HG02943 (cell line): ENCODE measurements around the gene SH3BGRL2.

ENCODE experiments used
- ATAC-seq: cut with Tn5 transposase; IDR thresholded peaks from one replicate; pipeline ENCODE4 v1.9.1; 2021; ENCODE audit warnings: mild to moderate bottlenecking, low read depth, moderate library complexity; ENCODE audit not compliant: unreplicated experiment

SH3BGRL2 gene

DNA sequence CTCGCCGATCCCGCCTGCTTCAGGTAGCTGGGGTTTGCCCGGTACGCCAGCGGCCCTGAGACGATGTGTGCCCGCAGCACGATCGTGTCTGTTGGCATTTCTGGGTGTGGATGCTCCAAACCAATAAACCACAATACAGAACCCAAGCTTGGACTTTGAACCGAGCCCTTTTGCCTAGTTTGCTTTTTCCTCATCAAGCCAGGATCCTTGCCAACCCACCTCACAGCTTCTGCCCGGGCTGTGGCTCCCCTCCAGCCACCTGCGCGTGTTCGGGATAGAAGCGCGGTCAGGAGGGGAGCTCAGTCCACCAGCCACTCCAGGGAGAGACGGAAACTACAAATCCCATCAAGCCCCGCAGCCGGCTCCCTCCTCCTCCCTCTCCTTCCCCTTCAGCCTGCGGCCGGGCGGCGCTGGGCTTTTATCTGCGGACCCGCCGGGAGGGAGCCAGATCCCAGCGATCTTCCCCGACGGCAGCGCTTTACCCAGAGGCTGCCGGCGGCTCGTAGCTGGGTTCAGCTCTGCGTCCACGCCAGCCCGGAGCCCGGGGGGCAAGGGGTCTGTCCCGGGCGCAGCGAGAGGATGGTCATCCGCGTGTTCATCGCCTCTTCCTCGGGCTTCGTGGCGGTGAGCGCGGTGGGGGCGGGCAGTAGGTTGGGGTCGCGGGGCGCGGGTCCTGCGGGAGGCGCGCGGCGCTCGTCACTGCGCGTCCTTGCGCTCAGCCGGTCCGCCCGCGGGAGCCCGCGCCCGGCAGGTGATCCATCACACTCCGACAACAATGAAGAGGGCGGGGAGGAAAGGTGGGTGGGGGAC lies at the start of gene SH3BGRL2:
Gene SH3BGRL2, plus strand, starts transcription at position 447 of the 810 bp plus-strand sequence. Its CDS starts 133 bp downstream, at position 580.
- no peak for ATAC-seq

DNA sequence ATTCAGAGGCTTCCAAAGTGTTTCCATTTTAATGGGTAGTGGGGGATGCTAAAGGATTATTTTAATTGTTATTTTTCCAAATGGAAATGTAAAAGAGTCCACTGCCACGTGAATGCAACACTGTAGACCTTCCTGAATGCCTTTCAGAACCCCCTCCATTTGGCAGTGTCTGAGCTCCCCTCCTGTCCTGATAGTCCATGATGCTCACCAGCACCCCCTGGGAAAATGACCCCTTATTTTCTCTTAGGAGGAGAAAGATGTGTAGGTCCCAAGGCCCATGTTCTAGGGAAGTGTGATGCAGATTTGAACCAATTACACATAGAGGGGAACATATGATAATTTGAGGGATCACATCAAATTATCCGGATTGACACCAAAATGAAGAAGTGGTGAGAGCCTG lies 46.8 kb upstream of the SH3BGRL2 start:
- no peak for ATAC-seq

DNA sequence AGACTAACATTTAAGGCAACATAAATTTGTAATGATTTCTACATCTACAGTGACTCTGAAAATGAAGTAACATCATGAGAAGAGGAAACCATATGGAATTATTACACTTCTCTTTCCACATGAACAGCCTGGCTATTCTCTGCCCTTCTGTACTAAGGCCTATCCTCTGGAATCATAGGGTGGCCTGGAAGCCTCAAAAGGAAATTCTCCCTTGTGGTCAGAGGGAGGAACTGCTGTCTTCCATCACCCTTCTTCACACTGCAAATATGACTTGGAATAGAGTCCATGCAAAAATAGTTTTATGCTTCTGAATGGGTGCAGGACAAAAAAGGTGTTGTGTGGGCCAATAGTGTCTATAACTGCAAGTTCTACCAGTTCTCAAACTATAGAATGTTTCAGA lies 44.6 kb upstream of the SH3BGRL2 start:
- no peak for ATAC-seq

DNA sequence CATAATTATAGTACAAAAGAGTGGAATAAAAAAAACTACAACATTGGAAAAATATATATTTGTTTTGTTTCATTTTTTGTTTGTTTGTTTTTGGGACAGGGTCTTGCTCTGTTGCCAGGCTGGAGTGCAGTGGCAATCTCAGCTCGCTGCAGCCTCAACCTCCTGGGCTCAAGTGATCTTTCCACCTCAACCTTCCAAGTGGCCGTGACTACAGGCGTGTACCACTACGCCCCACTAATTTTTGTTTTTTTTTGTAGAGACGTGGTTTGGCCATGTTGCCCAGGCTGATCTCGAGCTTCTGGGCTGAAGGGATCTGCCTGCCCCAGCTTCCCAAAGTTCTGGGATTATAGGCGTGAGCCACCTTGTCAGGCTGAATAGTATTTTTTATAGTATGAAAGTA lies 41.4 kb upstream of the SH3BGRL2 start:
- ATAC-seq, result no peak

DNA sequence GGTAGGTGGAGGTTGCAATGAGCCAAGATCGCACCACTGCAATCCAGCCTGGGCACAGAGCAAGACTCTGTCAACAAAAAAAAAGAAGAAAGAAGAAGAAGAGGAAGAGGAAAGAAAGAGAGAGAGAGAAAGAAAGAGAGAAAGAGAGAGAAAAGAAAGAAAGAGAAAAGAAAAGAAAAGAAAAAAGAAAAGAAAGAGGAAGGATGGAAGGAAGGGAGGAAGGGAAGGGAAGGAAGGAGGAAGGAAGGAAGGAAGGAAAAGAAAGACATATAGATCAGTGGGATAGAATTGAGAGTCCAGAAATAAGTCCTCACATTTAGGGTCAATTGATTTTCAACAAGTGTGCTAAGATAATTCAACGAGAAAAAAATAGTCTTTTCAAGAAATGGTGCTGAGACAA lies 34.0 kb upstream of the SH3BGRL2 start:
- no peak for ATAC-seq

DNA sequence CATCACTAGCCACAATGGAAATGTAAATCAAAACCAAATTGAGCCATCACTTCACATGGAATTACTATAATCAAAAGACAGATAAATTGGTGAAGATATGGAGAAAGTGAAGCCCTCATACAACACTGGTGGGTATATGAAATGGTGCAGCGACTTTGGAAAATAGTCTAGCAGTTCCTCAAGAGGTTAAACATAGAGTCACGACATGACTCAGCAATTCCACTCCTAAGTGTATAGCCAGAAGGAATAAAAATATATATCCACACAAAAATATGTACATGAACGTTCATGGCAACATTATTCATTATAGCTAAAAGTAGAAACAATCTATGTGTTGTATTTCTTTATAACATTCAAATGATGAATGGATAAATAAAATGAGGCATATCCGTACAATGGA lies 33.1 kb upstream of the SH3BGRL2 start:
- ATAC-seq, result no peak

DNA sequence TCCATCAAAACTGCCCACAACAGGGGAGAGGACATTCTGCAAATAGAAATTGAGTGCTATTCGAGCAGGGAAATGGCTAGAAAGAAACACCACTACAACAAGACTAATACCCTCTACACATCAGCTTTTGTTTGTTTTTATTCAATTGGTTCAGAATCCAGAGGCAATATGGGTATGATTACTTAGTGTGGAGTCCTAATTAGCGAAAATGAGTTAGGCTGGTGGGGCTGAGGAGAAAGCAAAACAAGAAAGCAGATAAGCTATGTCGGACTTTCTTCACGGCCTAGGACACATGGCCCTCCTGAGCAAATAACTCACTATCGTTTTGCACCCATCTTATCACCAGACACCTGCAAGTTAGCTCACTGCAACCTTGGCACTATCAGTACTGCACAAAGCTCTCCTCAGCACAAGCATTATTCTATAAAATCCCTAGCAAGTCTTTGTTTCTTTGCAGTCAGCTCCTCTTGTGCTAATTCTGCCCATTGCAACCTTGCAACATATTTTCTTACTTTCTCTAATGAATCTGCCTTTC lies 31.3 kb upstream of the SH3BGRL2 start:
- ATAC-seq, result no peak

DNA sequence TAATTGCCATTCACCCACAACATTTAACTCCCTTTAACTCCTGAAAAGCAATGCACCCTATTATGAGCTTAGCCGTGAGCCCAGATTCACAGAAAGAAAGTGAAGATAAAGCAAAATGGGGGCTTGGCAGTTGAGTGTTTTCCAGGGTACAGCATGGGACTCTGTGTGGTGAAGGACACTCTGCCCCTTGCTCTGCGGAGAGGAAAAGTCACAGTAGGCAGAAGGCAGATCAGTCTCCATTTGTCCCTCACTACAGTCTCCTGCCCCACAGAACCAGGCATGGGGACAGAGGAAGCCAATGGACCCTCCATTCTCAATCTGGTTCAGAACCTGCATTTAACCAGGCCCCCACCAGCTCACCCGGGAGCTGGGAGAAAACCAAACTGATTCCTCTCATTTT lies 30.8 kb upstream of the SH3BGRL2 start:
- no peak for ATAC-seq

DNA sequence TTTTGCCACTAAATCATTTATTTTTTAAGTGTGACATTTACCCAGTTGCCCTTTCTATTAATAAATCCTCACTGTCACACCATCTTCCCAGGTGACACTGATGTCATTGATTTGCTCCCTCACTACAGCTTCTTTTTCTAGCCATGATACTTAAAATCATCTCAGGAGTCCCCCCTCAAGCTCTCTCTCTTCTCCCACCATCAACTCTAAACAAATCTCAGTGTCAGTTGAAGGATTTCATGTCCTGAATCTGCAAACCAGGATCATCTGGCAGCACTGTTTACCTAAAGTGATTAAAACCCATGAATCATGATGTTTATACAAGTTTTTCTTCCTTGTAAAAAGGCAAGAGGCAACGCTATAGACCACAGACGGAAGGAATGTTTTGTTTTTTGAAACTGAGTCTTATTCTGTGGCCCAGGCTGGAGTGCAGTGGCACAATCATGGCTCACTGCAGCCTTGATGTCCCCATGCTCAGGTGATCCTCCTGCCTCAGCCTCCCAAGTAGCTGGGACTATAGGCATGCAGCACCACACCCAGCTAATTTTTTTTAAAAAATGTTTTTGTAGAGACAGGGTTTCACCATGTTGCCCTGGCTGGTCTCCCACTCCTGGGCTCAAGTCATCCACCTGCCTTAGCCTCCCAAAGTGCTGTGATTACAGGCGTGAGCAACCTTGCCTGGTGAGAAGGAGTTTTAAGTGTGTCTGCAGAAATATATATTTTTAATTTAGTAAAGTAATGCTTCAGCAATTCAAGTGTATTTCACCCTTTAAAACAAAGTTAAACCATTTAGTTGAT lies 30.1 kb upstream of the SH3BGRL2 start:
- ATAC-seq, result no peak

DNA sequence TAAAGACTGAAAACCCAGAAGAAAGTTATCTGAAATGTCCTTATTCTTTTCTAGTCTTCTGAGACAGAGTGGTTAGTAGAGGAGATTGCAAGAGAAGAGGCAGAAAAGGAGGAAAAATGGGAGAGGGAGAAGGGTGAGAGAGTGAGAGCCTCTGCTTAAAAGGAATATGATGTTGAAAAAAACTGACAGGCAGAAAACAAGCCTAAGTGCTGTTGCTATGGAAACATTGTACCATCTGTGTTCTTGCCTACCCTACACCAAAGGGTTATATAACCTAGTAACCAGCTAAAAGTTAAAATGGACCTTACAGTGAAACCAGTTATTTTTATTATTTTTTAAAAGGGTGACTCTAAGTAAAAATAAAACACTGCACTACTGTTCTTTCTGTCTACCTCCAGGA lies 28.3 kb upstream of the SH3BGRL2 start:
- no peak for ATAC-seq

DNA sequence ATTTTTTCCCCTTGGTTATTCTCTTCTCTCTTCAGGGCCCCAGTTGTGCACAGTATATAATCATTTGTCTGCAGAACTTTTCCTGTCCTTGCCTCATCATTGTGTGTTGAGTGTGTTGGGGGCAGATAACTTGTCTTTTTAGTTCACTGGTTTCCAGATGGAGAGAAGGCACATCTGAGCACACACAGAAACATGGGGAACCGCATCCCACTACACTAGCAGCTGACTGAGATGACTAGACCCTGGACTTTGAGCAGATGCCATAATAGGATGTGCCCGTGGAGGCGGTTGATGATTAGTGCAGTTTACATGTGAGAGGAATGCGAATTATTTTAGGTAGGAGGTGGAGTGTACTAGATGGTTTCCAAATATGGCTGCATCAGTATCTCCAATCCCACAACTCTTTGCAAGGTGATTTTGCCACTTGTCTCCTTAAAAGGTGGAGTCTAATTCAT lies 26.5 kb upstream of the SH3BGRL2 start:
- no peak for ATAC-seq

DNA sequence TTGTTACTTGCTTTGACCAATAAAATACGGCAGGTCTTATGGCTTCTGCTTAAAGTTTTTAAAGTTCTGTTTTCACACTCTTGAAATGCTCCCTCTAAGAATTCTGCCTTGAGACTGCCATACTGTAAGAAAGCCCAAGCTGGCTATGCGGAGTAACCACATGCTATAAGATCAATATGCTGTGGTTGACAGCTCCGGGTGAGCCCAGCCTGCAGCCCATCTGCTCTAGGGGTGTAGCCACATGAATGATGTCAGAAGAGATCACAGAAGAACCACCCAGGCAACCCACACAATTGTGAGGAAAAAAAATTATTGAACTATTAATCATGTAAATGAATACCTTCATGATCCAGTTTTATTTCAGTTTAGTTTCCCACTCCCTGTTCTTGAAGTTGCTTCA lies 26.1 kb upstream of the SH3BGRL2 start:
- ATAC-seq, result no peak

DNA sequence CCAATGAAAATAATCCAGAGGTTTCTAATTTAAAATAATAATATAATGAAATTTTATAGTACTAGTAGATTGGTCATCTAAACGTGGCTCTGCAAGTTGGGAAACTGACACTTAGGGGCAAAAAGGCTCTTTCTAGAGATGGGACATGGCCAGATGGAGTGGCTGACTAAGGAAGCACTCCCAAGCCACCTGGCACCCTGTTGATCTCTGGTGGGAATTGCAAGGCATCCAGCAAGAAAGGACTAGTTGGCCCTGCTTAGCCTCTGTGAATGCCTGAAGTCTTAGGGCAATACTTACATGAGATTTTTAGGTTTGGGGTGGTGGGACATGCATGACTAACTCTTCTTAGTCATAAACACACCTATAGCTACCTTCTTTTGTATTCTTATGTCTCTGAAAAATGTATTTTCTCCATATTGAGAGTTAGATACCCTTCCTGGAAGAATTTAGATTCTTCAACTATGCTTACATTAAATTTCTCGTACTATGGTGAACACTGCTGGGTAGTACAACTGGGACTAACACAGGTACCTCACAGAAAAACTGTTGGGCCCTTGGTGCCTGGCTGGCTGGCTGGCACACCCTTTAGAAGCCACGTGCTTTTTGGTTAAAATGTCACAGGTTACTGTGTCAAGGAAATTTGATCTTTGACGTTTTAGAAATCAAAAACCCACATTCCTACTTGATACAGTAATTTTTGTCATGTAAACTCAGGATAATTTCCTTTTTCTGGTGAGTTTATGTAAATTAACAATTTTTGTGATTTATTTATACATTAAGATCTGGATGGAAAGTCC lies 25.0 kb upstream of the SH3BGRL2 start:
- ATAC-seq, result no peak

DNA sequence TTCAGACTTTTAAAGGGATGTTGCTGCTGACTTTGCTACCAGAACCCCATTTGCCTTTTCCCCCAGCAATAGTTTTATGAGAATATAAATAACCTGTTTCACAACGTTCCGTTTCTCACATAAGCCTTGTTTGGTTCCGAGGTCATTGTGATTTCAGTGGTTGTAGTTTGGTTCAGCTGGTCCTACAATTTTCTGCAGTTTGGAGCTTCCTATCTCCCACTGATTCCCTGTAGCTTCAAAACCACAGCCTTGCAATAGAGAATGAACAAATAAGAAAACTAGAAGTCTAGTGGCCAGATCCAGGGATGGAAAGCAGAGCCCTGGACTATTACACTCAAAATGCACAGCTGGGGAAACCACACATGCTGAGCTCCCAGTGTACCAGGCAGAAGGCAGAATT lies 24.1 kb upstream of the SH3BGRL2 start:
- no peak for ATAC-seq

DNA sequence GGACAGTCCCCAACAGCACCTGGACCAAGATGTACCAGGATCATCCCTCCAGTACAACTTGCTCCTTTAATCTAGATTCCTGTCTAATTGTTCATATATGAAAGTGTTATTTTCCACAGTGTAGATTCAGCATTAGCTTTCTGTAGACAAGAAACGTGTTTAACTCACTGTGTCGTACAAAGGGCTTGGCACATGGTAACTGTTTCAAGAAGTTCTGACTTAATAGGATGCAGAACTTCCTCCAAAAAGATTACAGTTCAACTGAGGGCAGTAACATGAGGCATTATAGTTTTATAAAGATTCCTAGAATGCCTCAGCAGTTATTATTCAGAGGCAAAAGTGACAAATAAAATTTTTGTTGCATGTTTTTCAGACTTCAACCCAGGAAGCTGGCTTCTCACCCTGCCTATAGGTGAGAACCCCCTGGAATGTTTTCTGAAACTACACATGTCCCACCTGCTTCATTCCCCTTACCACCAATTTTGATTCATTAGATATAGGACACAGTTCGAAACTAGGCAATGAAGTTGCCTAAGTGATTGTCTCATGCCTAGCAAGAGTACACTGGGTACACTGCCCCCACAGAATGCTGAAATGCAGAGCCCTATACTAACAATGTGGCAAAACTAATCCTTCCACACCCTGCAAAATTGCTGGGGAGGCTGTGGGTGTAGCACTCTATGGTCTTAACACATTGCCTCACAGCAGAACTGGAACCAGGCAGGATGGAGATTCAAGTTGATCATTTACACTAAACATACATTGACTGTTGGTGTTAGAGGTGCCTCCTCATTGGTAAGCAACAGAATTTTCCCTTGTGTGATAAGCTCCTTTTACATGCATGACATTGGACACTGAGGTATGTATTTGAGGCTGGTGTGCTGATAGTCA lies 22.6 kb upstream of the SH3BGRL2 start:
- no peak for ATAC-seq

DNA sequence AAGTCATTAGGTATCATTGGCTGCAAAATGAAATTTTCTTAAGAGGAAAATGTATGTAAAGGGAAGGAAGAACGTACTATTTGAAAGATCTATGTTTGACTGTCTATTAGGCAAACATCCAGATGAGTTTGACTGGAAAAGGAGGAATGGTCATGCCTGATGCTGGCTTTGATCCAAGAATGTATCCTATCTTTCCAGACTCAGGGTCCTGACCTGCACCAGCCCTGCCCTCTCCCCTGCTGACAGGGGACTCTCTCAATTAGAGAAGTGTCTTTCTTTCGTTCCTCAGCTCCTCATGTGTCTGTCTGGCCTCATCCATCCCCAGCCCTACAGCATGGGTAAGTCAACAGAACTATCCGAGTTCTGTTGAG lies 21.9 kb upstream of the SH3BGRL2 start:
- no peak for ATAC-seq

DNA sequence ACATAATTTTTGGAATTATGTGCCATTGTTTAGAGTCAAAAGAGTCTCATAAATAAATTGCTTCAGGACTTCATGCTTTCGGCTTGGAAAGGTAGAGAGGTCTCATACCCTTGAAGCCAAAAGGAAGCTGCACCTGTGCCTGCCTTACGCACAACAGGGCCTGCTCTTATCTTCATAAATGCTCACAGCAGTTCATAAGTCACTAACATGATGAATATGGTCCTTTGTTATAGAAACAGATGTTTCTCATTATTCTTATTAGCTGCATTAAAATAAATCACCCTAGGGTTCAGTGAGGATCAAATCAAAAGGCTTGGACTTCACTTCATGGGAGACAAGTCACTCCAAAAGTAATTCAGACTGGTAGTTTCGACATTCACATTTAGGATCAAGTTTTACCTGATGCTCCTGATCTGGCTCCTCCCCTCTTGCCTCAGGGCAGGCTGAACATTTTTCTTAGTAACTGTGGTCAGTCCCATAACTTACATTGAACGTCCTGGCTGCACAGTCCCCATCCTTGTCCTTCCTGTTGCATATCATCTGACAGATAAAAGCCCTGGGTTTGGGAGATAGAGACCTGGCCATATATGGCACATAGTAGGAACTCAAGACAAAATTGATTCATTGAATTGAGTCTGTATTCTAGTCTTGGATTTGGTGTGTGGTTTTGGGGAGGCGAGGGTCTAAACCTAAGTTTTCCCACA lies 20.7 kb upstream of the SH3BGRL2 start:
- no peak for ATAC-seq

DNA sequence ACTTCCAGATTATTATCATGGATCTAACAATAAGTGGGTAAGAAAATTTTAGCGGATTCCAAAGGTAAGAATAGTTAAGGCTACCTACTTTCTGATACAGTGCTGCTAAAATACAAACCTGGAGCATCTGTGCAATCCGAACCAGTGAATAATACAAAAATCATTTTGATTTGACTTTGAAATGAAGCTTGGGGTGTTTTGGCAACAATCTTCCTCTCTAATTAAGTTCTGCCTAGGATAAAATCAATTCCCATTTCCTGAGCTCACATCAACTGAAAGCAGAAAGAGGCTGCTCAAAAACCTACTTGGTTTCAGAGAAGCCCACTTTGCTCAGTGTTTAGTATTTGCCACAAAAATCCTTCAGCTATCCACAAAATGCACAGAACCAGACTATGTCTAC lies 18.7 kb upstream of the SH3BGRL2 start:
- ATAC-seq, result no peak

DNA sequence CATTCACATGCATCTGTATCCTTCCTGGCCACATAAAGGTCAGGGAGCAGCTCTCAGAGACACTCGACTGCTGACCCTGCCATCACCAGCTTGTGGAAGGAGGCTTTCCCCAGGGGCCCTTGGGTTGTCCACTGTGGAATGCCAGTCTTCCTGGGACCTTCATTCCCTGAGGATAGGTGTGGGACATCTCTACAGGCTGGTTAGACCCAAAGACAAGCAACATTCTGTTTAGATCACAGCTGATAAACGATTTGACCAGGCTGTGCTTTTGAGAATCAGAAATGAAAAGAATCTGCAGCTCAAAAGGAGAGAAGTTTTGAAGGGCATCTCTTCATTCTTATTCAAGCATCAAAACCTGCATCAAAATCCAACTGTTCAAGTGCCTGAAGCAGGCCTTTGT lies 18.2 kb upstream of the SH3BGRL2 start:
- no peak for ATAC-seq
